NCI-H82 treated with DMSO at 0.1 percent for 48 hours (cell line): ENCODE measurements around the gene PRKN.
A peak's percentile ranks its signal among the peaks of the same experiment; 100 is the strongest.

Source experiments
- DNase-seq: peaks from one replicate; lab custom pipeline; 2025; ENCODE audit not compliant: unreplicated experiment; lab: John Stamatoyannopoulos, UW

The PRKN gene

DNA sequence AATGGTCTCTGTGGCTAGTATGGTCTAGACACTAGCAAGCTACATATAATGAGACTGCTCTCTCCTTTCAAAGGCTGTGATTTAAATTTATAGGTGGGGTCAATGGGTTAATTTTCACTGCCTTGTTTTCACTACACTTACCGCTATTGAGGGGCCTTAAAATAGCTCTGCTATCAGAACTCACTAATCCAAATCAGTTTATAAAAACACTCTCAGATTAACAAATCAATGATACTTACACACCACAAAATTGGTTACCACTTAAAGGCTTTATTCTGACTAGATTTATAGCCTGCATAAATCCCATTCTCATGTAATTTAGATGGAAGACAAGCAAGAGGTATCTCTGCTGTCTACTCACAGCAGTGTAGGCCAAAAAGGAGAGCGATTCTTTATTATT is 1140.7 kb downstream of the PRKN start:
- peak; percentile 84 for DNase-seq

GRCh38 chr6:161584621-161585340 is 1142.8 kb downstream of the PRKN start:
- no peak for DNase-seq

GRCh38 chr6:161584051-161584450 is 1143.5 kb downstream of the PRKN start:
- no peak for DNase-seq

DNA sequence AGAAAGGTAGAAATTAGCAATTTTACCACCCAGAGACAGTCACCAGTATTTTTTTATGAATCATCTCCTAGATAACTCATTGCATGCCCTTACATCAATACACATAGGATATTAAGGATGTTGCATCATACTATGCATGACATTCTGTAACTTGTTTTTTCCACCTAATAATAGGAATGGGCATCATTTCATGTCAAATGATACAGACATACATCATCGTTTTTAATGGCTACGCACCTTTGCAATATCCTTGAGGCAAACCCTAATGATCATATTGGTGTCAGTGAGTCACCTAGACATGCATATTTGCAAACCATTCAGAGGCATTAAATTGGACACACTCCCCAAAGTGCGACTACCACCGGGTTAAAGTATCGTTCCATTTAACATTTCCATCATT is 1144.0 kb downstream of the PRKN start:
- no peak for DNase-seq

DNA sequence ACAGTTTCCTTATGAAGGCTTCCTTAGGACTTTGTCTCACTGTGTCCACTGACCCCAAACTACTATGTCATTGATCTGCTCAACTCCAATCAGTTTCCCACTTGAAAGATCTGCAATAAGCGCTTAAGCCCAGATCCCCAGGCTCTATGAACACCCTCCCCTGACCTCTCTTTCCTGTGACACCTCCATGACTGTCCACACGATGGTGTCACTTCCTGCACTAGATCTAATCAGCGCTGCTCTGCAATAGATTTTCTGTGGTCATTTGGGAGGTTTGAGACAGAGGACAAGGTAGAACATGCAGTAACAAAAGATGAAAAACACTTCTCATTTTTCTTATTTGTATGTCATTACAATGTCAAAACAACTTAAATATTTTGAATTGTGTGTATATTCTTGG is 1149.1 kb downstream of the PRKN start:
- DNase-seq, result no peak

DNA sequence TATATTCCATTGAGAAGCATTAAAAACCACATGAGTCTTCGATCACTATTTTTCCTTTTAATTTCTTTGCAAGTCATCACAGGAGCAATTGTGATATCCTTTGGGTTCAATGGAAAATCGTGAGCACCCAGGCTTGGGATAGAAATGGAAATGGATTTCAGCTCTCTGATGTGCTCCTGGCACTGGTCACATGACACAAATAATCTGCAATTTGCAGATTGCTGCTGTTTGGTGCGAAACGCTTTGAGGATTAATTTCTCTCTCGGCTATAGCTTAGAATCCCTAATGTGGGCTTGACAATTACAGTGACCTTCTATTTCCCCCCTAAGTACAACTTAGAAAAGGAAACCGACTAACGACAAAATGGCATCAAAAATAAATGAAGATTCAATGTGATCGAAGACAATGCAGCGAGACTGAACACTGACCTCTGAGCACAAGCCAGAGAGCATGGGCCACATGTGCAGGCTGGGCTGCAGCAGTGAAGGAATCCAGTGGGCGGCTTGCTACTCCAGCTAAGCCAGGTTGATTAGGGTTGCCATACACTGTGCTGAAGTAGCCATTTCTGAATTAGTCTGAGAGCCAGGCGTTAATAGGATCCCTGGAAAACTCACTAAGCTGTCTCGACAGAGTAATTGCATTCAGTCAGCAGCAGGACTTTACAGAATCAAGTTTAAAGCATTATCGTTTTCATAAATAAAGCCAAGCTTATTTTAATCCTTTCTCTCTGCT is 1151.9 kb downstream of the PRKN start:
- DNase-seq, result peak; percentile 93

DNA sequence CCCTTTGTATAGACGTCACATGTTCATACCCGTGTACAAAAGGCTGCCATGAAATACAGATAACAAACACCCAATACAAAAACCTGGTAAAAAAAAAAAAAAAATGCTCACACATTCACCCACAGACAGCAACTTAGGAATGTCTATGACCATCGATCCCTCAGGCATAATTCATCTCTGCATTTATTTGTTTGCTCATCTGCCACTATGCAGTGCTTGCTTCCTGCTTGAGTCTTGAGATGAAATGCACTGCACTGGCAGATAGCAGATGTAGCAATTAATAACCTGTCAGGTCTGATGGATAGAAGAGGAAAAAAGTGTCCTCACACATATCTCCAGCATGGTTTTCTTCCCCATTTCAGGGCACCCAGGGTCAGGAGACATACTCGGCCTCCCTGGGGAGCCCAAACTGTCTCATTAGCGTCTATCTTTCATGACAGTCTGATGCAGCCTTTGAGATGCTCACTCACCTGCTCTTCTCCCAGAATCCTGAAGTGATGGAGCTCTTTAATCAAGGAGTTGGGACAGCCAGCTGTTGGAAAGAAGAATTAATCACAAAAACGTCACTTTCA is 1158.6 kb downstream of the PRKN start:
- no peak for DNase-seq

GRCh38 chr6:161564952-161565351 is 1162.6 kb downstream of the PRKN start:
- DNase-seq, result no peak

- no peak for DNase-seq
These were observed 1165.7 kb downstream of the PRKN start for GRCh38 chr6:161561908-161562307.

DNA sequence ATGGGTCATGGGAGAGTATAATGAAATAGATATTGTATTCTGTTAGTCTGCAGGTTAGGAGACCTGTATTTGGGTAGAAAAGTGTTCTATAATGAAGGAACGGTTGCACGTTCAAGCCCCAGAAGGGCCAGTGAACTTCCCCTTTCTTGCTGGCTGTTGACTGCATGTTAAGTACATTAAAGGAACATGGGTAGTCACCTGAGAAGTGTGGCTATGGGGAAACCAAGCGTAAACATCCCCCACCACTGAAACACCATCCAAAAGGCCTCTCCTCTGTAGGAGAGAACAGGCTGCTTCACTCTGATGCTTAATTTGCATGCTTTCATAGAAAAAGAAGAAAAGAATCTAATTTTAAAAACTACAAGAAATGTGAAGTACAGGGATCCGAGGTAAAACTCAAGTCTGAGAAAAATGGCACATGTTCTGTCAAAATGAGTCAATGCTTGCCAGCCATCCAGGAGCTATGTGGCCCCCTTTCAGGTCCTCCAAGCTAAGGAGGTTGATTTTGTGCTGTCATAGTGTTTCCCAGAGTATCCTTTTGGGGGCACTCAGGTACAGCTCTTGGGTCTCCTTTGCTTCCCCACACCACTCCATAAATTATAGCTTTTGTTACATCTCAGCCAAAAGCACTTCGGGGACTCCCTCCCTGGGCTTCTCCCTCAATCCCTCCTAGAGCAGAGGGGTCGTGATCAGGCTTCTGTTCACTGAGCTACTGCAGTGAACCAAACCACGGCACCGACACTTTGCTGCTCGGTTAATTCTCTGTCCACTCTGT is 1170.0 kb downstream of the PRKN start:
- DNase-seq, result no peak

DNA sequence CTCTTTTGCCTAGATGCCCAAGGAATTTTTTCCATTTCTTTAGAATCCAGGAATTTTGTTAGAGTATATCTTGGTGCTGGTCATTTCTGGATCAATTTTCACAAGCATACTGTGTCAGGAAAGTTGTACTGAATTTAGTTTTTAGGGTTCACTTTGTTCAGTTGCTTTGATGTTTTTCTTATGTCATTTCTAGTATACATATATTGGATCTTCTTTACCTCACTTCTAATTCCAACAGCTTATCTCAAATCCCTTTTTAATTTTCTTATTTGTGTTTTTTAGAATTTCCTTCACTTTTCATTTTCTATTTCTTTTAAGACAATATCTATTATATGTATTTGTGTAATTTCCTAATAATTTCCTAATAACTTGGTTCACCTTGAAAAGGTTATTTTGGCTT is 1172.7 kb downstream of the PRKN start:
- no peak for DNase-seq

DNA sequence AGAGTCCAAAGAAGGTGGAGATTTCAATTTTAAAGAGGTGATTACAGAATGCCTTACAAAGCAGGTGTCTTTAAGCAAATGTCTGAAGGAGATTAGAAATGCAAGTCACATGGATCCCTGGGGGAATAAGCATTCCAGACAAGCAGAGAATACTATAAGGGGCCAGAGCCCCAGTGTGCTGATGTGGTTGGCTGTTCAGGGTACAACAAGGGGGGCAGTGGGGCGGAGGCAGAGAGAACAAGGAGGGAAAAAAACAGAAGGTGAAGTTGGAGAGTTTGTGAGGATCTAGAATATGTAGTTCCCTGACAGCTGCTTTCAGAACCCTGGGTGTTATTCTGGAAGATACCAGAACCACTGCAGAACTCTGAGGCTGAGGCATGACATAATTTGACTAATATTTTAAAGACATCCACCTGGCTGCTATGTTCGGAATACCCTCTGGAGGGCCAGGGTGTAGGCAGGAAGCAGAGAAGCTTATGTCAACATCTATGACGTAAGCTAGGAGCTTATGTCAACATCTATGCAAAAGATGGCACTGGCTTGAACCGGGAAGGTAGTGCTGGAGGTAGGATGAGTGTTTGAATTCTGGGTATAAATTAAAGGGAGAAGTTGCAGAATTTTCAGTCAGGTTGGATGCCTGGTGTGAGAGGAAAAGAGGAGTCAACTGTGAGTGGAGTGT is 1177.5 kb downstream of the PRKN start:
- no peak for DNase-seq

GRCh38 chr6:161548713-161549296 is 1178.8 kb downstream of the PRKN start:
- no peak for DNase-seq

DNA sequence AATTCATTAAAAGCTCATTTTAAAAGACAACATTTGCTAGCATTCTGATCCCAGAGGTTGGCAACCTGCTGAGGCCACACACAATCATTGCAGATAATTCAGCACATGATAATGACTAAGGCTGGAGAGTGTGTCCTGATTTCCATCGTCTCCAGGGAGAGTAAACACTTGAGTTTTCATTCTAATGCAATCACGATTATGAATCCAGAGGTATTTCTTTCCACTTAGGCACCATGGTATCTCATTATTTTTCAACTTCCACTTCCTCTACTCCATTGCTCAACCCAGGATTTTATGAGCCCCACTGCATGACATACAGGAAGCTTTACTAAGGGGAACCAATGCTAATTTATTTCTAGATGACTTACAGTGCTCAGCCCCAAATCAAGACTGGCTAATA is 1179.9 kb downstream of the PRKN start:
- DNase-seq, result no peak

GRCh38 chr6:161546632-161547031 is 1180.9 kb downstream of the PRKN start:
- no peak for DNase-seq

- DNase-seq, result no peak
These were observed 1181.8 kb downstream of the PRKN start for GRCh38 chr6:161545741-161546140.

DNA sequence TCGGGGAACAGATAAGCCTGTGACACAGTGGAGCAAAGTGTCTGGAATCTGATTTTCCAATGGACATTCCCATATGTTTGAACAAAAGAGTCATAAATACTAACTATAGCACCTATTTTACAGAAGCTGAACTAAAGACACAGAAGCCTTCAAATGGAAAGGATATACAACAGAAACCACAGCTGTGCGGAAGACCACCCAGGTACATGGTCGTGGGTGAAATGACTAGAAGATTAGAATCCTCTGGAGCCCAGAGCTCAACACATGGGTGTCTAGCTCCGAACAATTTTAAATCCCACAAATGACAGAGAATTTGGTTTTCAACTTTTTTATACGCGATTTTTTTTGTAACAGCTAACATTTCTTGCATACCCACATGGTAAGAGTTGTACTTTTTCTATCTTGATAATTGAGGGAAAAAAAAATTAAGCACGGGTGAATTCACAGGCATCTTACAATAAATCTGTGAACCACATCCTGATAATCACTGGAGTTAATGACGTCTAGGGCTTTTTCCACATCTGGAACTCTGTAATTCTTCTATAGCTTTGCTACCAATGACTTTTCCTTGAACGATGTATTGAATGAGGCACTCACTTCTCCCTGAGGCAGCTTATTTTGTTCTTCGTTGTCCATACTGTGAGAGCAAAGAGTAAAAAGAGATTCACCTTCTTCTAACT is 1182.6 kb downstream of the PRKN start:
- no peak for DNase-seq

- no peak for DNase-seq
These were observed 1183.8 kb downstream of the PRKN start for GRCh38 chr6:161543684-161544309.

DNA sequence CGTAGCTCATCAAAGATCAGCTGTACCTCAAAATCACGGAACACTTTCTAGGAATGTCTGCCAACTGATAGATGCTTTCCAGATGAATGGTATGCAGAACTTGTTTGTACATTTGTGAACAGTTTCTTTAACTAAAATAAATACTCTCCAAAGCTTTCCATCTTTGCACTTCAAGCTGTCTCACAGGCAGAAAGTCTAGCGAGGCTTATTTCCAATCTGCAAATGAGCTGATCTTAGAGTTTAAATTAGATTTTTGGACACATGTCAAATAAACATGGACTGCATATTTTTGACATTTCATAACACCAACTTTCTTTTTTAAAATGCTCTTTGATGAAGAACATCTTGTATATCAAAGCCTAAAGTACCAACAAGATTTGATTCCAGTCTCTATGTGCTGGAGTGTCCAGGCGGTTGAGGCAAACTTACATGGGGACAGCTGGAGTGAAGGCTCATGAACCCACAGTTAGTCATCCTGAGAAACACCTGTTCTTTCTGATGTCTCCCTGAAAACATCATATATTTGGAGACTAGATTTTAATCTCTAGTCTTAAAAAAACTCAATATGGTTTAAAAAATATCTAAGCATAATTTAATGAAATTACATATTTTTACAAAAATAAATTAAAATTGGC is 1185.1 kb downstream of the PRKN start:
- no peak for DNase-seq
